ENCODE results near the gene GANAB. TPM values are rescaled to one million over a fixed set of nuclear protein-coding genes. Genes with fewer than 3 reads are reported as not detected.

GANAB gene
- total and polyA plus RNA-seq, 5 donors from 2014 or later, result 128 to 169 (median 136) TPM

- Mint-ChIP-seq H3K27ac (peak overlapping the region; percentile 62 to 86 (median 73)), H3K4me3 (peak overlapping the region; percentile 90 to 99 (median 98)), H3K9me3 (no peaks in the 10 kb centered on the region), H3K27me3 (no peaks in the 10 kb centered on the region), H3K36me3 (peaks cover 23% of the 10 kb centered on the region), H3K4me1 (peaks cover 0 to 62% (median 33%) of the 10 kb centered on the region in 4 donors)
- H3K4me1 ChIP-seq (ENCODE audit: control insufficient read depth, insufficient read depth, low read length, poor library complexity, severe bottlenecking), result peaks cover 28% of the 10 kb centered on the region
- no peaks in the 10 kb centered on the region for H3K27me3 ChIP-seq (ENCODE audit: control insufficient read depth, insufficient read depth, low read length)
- DNase-seq, result no peak
- H3K9me3 ChIP-seq (ENCODE audit: control insufficient read depth in 2 of 2, low read length in 2 of 2), result no peaks in the 10 kb centered on the region
- peak overlapping the region; percentile 30 for H3K27ac ChIP-seq (ENCODE audit: insufficient read depth, low read length, poor library complexity, severe bottlenecking)
- ATAC-seq (ENCODE audit: low read depth in 2 of 2), result no peak
- H3K4me3 ChIP-seq (ENCODE audit: low read depth, low read length), result no peak overlapping the region
- H3K36me3 ChIP-seq (ENCODE audit: control insufficient read depth, insufficient read depth, low read length), result peaks cover 14% of the 10 kb centered on the region
Observed at GRCh38 chr11:62610403-62610802, 36.0 kb downstream of the GANAB start.

GRCh38 chr11:62608776-62609175 lies 37.6 kb downstream of the GANAB start:
- H3K9me3 ChIP-seq (ENCODE audit: control insufficient read depth in 2 of 2, low read length in 2 of 2), result no peaks in the 10 kb centered on the region

GRCh38 chr11:62607714-62608113 lies 38.7 kb downstream of the GANAB start:
- H3K9me3 Mint-ChIP-seq, result no peaks in the 10 kb centered on the region
- H3K27ac ChIP-seq (ENCODE audit: insufficient read depth, low read length, poor library complexity, severe bottlenecking), result no peak overlapping the region
- peak overlapping the region in 2 of 4 donors; percentile 91 to 99 for H3K4me3 Mint-ChIP-seq
- peaks cover 29% of the 10 kb centered on the region for H3K36me3 Mint-ChIP-seq
- peaks cover 0 to 61% (median 33%) of the 10 kb centered on the region in 4 donors for H3K4me1 Mint-ChIP-seq
- ATAC-seq (ENCODE audit: low read depth in 2 of 2), result no peak
- peak overlapping the region in 1 of 3 donors; percentile 46 for H3K27ac Mint-ChIP-seq
- no peaks in the 10 kb centered on the region for H3K27me3 Mint-ChIP-seq
- peaks cover 23% of the 10 kb centered on the region for H3K4me1 ChIP-seq (ENCODE audit: control insufficient read depth, insufficient read depth, low read length, poor library complexity, severe bottlenecking)
- H3K9me3 ChIP-seq (ENCODE audit: control insufficient read depth in 2 of 2, low read length in 2 of 2), result no peaks in the 10 kb centered on the region
- H3K4me3 ChIP-seq (ENCODE audit: low read depth, low read length), result no peak overlapping the region
- H3K36me3 ChIP-seq (ENCODE audit: control insufficient read depth, insufficient read depth, low read length), result peaks cover 29% of the 10 kb centered on the region
- H3K27me3 ChIP-seq (ENCODE audit: control insufficient read depth, insufficient read depth, low read length), result no peaks in the 10 kb centered on the region
- DNase-seq, result no peak

More at GRCh38 chr11:62608776-62609175, 37.6 kb downstream of the GANAB start:
- H3K4me3 Mint-ChIP-seq, result peak overlapping the region in 1 of 4 donors; percentile 99
- H3K27ac Mint-ChIP-seq, result peak overlapping the region in 2 of 3 donors; percentile 60 to 79
- Histone ChIP-seq H3K27me3 (ENCODE audit: control insufficient read depth, insufficient read depth, low read length) (no peaks in the 10 kb centered on the region), H3K4me1 (ENCODE audit: control insufficient read depth, insufficient read depth, low read length, poor library complexity, severe bottlenecking) (peaks cover 28% of the 10 kb centered on the region), H3K36me3 (ENCODE audit: control insufficient read depth, insufficient read depth, low read length) (peaks cover 27% of the 10 kb centered on the region), H3K27ac (ENCODE audit: insufficient read depth, low read length, poor library complexity, severe bottlenecking) (no peak overlapping the region), H3K4me3 (ENCODE audit: low read depth, low read length) (no peak overlapping the region)
- no peaks in the 10 kb centered on the region for H3K9me3 Mint-ChIP-seq
- no peaks in the 10 kb centered on the region for H3K27me3 Mint-ChIP-seq
- peaks cover 0 to 59% (median 28%) of the 10 kb centered on the region in 4 donors for H3K4me1 Mint-ChIP-seq
- no peak for ATAC-seq (ENCODE audit: low read depth in 2 of 2)
- DNase-seq, result no peak
- H3K36me3 Mint-ChIP-seq, result peaks cover 23% of the 10 kb centered on the region

DNA sequence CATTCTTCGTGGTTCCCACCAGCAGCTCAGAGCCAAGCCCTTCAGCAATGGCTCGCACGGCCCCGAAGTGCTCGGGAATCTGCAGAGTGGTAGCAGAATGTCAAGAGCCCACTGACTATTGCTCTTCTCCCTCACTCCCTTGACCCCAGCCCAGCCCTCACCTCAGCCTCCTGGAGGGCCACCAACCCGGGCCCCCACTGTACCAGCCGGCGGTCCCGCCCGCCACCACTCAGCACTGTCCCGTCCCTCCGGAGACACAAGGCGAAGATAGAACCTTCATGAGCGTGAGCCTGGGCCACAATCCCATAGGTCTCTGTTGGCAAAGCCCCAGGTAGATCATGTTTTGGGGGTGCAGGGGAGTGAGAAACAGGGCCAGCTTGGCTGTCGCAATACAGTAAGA lies 40.5 kb downstream of the GANAB start:
- H3K36me3 ChIP-seq (ENCODE audit: control insufficient read depth, insufficient read depth, low read length), result peaks cover 29% of the 10 kb centered on the region
- H3K9me3 ChIP-seq (ENCODE audit: control insufficient read depth in 2 of 2, low read length in 2 of 2), result no peaks in the 10 kb centered on the region
- H3K27ac ChIP-seq (ENCODE audit: insufficient read depth, low read length, poor library complexity, severe bottlenecking), result no peak overlapping the region
- H3K4me3 ChIP-seq (ENCODE audit: low read depth, low read length), result no peak overlapping the region
- peaks cover 20% of the 10 kb centered on the region for H3K4me1 ChIP-seq (ENCODE audit: control insufficient read depth, insufficient read depth, low read length, poor library complexity, severe bottlenecking)
- peak overlapping the region in 2 of 4 donors; percentile 51 to 60 for H3K4me3 Mint-ChIP-seq
- H3K36me3 Mint-ChIP-seq, result peaks cover 33% of the 10 kb centered on the region
- H3K9me3 Mint-ChIP-seq, result no peaks in the 10 kb centered on the region
- peaks cover 0 to 57% (median 35%) of the 10 kb centered on the region in 4 donors for H3K4me1 Mint-ChIP-seq
- H3K27ac Mint-ChIP-seq, result no peak overlapping the region
- no peaks in the 10 kb centered on the region for H3K27me3 Mint-ChIP-seq
- ATAC-seq (ENCODE audit: low read depth in 2 of 2) (no peak), DNase-seq (no peak)
- H3K27me3 ChIP-seq (ENCODE audit: control insufficient read depth, insufficient read depth, low read length), result no peaks in the 10 kb centered on the region

DNA sequence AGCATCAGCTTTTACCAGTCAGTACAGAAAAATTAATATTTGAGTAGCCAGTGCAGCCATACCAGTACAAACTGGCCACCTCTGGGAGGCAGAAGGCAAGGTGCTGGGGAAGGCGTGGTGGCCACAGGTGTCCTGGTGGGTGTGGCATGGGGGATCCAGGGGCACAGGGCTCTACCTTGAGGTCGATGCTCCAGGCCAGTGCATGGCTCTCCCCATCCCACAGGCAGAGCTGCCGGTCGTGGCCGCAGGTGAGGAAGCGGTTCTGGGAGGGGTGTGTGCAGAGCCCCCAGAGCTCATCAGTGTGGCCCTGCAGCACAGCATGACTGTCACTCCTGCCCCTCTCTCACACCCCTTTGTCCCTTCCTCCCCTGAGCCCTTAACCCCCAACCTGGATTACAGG lies 40.9 kb downstream of the GANAB start:
- ATAC-seq (ENCODE audit: low read depth in 2 of 2) (no peak), DNase-seq (no peak)
- Histone ChIP-seq H3K36me3 (ENCODE audit: control insufficient read depth, insufficient read depth, low read length) (peaks cover 29% of the 10 kb centered on the region), H3K9me3 (ENCODE audit: control insufficient read depth in 2 of 2, low read length in 2 of 2) (no peaks in the 10 kb centered on the region), H3K27ac (ENCODE audit: insufficient read depth, low read length, poor library complexity, severe bottlenecking) (no peak overlapping the region), H3K4me1 (ENCODE audit: control insufficient read depth, insufficient read depth, low read length, poor library complexity, severe bottlenecking) (peaks cover 19% of the 10 kb centered on the region), H3K4me3 (ENCODE audit: low read depth, low read length) (no peak overlapping the region), H3K27me3 (ENCODE audit: control insufficient read depth, insufficient read depth, low read length) (no peaks in the 10 kb centered on the region)
- Mint-ChIP-seq H3K36me3 (peaks cover 33% of the 10 kb centered on the region), H3K27me3 (no peaks in the 10 kb centered on the region), H3K4me3 (peak overlapping the region in 1 of 4 donors; percentile 67), H3K27ac (peak overlapping the region in 1 of 3 donors; percentile 25), H3K4me1 (peaks cover 0 to 56% (median 35%) of the 10 kb centered on the region in 4 donors), H3K9me3 (no peaks in the 10 kb centered on the region)

- Histone ChIP-seq H3K27me3 (ENCODE audit: control insufficient read depth, insufficient read depth, low read length) (no peaks in the 10 kb centered on the region), H3K9me3 (ENCODE audit: control insufficient read depth in 2 of 2, low read length in 2 of 2) (no peaks in the 10 kb centered on the region), H3K27ac (ENCODE audit: insufficient read depth, low read length, poor library complexity, severe bottlenecking) (no peak overlapping the region), H3K36me3 (ENCODE audit: control insufficient read depth, insufficient read depth, low read length) (peaks cover 26% of the 10 kb centered on the region), H3K4me1 (ENCODE audit: control insufficient read depth, insufficient read depth, low read length, poor library complexity, severe bottlenecking) (peaks cover 24% of the 10 kb centered on the region), H3K4me3 (ENCODE audit: low read depth, low read length) (no peak overlapping the region)
- DNase-seq (no peak), ATAC-seq (ENCODE audit: low read depth in 2 of 2) (no peak)
- no peaks in the 10 kb centered on the region for H3K9me3 Mint-ChIP-seq
- peak overlapping the region in 2 of 3 donors; percentile 9 to 56 for H3K27ac Mint-ChIP-seq
- H3K4me3 Mint-ChIP-seq, result peak overlapping the region in 2 of 4 donors; percentile 91 to 95
- no peaks in the 10 kb centered on the region for H3K27me3 Mint-ChIP-seq
- H3K36me3 Mint-ChIP-seq, result peaks cover 35% of the 10 kb centered on the region
- peaks cover 5 to 58% (median 36%) of the 10 kb centered on the region in 4 donors for H3K4me1 Mint-ChIP-seq
Observed at GRCh38 chr11:62604460-62605120, 41.8 kb downstream of the GANAB start.

DNA sequence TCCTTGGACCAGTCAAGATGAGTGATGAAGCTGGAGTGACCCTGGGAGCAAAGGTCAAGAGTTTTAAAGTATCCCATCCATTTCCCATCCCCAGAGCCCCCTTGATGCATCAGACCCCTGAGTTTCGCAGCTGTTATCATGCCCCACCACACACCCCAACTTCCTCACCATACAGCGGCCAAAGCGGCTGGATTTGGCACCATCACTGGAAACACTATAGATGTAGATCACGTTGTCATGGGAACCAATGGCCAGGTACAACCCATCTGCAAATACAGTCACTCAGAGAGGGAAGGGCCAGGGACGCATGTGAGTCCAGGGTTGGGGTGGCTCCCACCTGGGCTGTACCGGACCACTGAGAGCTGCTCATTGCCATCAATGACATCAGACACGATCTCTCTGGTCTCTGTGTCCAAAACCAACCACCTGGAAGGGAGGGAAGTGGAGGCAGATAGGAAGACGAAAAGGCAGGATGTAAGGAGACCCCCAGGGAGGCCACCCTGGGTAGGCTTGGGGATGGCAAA lies 42.6 kb downstream of the GANAB start:
- Histone ChIP-seq H3K36me3 (ENCODE audit: control insufficient read depth, insufficient read depth, low read length) (peaks cover 26% of the 10 kb centered on the region), H3K27ac (ENCODE audit: insufficient read depth, low read length, poor library complexity, severe bottlenecking) (no peak overlapping the region), H3K9me3 (ENCODE audit: control insufficient read depth in 2 of 2, low read length in 2 of 2) (no peaks in the 10 kb centered on the region), H3K27me3 (ENCODE audit: control insufficient read depth, insufficient read depth, low read length) (no peaks in the 10 kb centered on the region), H3K4me1 (ENCODE audit: control insufficient read depth, insufficient read depth, low read length, poor library complexity, severe bottlenecking) (peaks cover 30% of the 10 kb centered on the region), H3K4me3 (ENCODE audit: low read depth, low read length) (no peak overlapping the region)
- Mint-ChIP-seq H3K4me3 (peak overlapping the region; percentile 82 to 95 (median 87)), H3K9me3 (no peaks in the 10 kb centered on the region), H3K36me3 (peaks cover 41% of the 10 kb centered on the region), H3K27me3 (no peaks in the 10 kb centered on the region), H3K4me1 (peaks cover 11 to 58% (median 39%) of the 10 kb centered on the region in 4 donors), H3K27ac (peak overlapping the region in 2 of 3 donors; percentile 56 to 85)
- ATAC-seq (ENCODE audit: low read depth in 2 of 2) (no peak), DNase-seq (no peak)

All from CD4-positive, CD25-positive, alpha-beta regulatory T cell (primary cell).